ENCODE results near the gene GAREM1.

The GAREM1 gene

DNA sequence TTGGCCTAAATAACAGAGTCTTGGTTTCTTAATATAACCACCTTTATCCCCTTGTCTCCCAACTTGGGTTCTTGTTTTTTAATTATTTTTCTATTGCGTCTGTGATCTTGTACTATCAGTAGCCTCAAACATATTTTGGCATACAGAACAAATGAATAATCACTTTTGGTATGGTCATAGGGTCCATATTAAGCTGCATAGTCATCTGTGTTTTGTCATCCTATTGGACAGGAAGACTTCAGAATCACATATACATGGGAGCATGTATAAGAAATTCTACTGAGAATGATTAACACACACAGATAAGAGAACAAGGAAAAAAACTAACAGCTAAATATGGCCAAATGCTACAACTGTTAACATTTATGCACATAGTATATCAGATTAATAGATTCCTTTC lies 154.8 kb downstream of the GAREM1 start:
- TF ChIP-seq, protein P1, sequence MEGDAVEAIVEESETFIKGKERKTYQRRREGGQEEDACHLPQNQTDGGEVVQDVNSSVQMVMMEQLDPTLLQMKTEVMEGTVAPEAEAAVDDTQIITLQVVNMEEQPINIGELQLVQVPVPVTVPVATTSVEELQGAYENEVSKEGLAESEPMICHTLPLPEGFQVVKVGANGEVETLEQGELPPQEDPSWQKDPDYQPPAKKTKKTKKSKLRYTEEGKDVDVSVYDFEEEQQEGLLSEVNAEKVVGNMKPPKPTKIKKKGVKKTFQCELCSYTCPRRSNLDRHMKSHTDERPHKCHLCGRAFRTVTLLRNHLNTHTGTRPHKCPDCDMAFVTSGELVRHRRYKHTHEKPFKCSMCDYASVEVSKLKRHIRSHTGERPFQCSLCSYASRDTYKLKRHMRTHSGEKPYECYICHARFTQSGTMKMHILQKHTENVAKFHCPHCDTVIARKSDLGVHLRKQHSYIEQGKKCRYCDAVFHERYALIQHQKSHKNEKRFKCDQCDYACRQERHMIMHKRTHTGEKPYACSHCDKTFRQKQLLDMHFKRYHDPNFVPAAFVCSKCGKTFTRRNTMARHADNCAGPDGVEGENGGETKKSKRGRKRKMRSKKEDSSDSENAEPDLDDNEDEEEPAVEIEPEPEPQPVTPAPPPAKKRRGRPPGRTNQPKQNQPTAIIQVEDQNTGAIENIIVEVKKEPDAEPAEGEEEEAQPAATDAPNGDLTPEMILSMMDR (IDR thresholded peaks at IDR 0.05; ENCODE audit: low read depth, low read length, missing control alignments) = no peak
- H3K4me3 ChIP-seq (ENCODE audit: low read depth, low read length) = no peak overlapping the region
- no peak for DNase-seq (ENCODE audit: low read depth)
- in situ Hi-C loops (cut with HindIII; ENCODE audit: low sequenced_read_pairs) = no loop called here

DNA sequence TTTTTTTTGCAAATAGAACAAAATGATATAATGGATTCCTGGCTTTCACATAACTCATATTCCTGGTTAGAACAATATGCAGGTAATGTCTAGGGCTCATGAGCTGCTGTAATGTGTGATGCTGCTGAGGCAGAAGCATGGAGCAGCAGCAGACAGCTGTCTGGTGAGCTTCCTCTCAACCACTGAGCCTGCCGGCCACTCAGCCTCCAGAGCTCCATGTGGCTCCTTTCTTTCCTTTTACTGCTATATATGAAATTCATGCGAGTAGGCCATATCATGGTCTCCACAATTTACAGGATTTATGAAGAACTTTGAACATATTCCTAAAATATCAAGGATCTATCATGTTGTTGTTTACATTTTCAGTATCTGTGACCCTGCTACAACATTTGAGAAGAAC lies 159.9 kb downstream of the GAREM1 start:
- TF ChIP-seq, protein P1 (IDR thresholded peaks at IDR 0.05; ENCODE audit: low read depth, low read length, missing control alignments) = no peak
- in situ Hi-C loops (cut with HindIII; ENCODE audit: low sequenced_read_pairs) = no loop called here
- no peak overlapping the region for H3K4me3 ChIP-seq (ENCODE audit: low read depth, low read length)
- no peak for DNase-seq (ENCODE audit: low read depth)

DNA sequence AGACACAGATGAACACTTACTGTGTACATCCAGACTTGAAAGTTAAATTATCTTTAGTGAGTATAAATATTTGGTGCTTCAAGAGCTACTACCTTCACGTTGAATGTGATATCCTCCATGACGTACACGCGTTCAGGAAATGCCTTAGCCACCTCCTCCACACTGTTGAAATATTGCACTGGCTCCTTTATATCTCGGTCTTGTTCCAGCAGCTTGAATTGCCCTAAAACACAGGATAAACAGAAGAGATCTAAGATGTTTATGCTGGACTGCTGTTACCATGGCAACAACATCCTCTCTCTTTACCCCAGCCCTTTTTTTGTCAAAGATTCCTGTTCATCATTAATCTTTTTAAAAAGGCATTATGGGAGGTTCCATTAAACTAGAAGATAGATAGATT lies 160.6 kb downstream of the GAREM1 start:
- in situ Hi-C loops (cut with HindIII; ENCODE audit: low sequenced_read_pairs) = no loop called here
- H3K4me3 ChIP-seq (ENCODE audit: low read depth, low read length) = no peak overlapping the region
- no peak for DNase-seq (ENCODE audit: low read depth)
- TF ChIP-seq, protein P1 (IDR thresholded peaks at IDR 0.05; ENCODE audit: low read depth, low read length, missing control alignments) = no peak

DNA sequence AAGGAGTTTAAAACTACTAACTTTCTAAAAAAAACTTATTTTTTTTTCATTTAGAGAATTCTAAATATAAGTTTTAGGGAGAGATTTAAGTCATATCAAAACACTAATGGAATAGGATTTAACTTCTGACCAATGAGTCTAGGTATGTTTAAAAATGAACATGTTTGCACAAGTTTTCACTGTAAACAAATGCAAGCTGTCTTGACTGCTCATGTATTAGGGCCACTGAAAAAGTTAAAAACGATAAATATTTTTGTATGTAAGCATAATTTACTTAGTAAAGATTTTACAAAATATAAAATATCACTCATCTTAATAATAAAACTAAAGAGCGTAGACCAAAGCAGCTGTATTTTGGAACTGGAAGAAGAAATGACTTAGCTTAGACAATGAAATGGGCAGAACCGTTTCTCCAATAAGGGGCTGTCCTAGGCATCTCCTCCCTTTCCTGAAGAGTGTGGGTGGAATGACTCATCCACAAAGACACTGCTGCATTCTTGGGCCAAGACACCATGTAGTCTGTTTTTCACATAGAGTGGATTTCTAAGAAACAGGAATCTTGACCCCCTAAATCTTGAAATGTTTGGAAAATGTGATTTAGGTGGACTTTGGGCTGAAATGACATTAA lies 162.1 kb downstream of the GAREM1 start:
- peak; percentile 57 for DNase-seq (ENCODE audit: low read depth)
- in situ Hi-C loops (cut with HindIII; ENCODE audit: low sequenced_read_pairs) = no loop called here
- TF ChIP-seq, protein P1 (IDR thresholded peaks at IDR 0.05; ENCODE audit: low read depth, low read length, missing control alignments) = no peak
- H3K4me3 ChIP-seq (ENCODE audit: low read depth, low read length) = no peak overlapping the region

DNA sequence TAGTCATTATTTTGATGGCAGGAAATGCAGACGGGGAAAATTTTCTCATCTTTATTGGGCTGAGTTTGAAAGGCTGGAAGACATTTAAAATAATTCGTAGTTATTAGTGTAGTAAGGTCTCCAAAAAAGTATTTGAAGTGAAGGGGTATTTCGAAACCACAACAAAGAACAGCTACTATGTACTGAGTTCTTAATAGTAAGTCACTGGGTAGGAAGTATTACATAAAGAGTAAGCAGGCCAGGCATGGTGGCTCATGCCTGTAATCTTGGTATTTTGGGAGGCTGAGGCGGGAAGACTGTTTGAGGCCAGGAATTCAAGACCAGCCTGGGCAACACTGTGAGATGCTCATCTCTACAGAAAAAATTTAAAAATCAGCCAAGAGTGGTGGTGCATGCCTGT lies 167.3 kb downstream of the GAREM1 start:
- TF ChIP-seq, protein P1 (IDR thresholded peaks at IDR 0.05; ENCODE audit: low read depth, low read length, missing control alignments) = no peak
- no peak for DNase-seq (ENCODE audit: low read depth)
- in situ Hi-C loops (cut with HindIII; ENCODE audit: low sequenced_read_pairs) = no loop called here
- H3K4me3 ChIP-seq (ENCODE audit: low read depth, low read length) = no peak overlapping the region

DNA sequence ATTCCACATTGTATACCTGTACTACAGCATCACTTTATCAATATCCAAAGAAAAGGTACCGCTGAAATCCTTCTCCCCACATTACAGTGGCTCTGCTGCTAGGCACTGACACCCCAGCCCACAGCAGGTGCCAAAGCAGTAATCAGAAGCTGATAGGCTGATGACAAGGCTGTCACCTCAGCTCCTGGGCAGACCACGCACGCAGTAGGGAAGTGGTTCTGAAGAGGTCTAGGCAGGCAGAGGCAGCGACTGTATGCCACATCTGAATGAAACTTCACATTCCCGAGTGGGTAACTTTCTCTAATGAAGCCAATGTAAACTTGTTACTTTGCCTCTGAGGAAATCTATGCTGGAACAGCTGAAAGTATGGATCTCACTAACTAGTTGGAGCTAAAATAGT lies 167.9 kb downstream of the GAREM1 start:
- DNase-seq (ENCODE audit: low read depth) = no peak
- TF ChIP-seq, protein P1 (IDR thresholded peaks at IDR 0.05; ENCODE audit: low read depth, low read length, missing control alignments) = no peak
- in situ Hi-C loops (cut with HindIII; ENCODE audit: low sequenced_read_pairs) = no loop called here
- H3K4me3 ChIP-seq (ENCODE audit: low read depth, low read length) = no peak overlapping the region

Data from astrocyte of the cerebellum (primary cell).